Fibroblast of villous mesenchyme (primary cell): ENCODE results near the gene MCTP1. TPM values are rescaled to one million over a fixed set of nuclear protein-coding genes. Genes with fewer than 3 reads are reported as not detected.
"Not testable (repeated sequence)": the region's sequence is repeated elsewhere in the genome, so short reads cannot be mapped to it uniquely, and the experiment has no call there.

ENCODE experiments used
- DNase-seq: peaks from one replicate; pipeline ENCODE4 v3.0.0-alpha.2; 2010; ENCODE audit warnings: low read depth
- H3K4me3 ChIP-seq: 2 replicates; pipeline ENCODE4 v1.5.1; 2011; ENCODE audit warnings: low read depth, mild to moderate bottlenecking, low read length
- total RNA-seq: library from RNA; depleted of rRNA; stranded (reverse); fragments of >200 nt; gene quantifications from 2 replicates; pipeline ENCODE4 v1.2.3, GENCODE V29; 2012
- TF ChIP-seq, protein P1 (sequence below): IDR thresholded peaks from 2 replicates; pipeline ENCODE4 v1.5.1; 2012; ENCODE audit warnings: low read depth, mild to moderate bottlenecking, low read length; ENCODE audit not compliant: insufficient read depth

Gene MCTP1
- total RNA-seq, 1 donor: 14.7 TPM

DNA sequence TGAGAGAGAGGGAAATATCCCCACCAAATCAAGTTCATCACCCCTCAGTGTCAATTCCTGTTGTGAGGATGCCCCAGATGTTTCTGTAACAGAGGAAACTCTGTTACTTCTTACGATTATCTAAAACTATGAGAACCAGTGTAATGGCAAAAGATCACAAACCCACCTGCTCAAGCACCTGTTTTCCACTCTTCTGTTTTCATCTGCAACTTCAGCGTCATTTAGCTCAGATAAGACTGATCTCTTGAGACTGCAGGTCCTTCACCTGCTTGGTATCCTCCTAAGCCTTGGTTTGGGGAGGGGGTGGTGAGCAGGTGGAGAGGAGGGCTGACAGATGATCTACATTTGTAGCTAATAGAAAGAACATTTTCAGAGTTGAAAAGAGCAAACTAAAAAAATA is 437.2 kb downstream of the MCTP1 start:
- TF ChIP-seq, protein P1, sequence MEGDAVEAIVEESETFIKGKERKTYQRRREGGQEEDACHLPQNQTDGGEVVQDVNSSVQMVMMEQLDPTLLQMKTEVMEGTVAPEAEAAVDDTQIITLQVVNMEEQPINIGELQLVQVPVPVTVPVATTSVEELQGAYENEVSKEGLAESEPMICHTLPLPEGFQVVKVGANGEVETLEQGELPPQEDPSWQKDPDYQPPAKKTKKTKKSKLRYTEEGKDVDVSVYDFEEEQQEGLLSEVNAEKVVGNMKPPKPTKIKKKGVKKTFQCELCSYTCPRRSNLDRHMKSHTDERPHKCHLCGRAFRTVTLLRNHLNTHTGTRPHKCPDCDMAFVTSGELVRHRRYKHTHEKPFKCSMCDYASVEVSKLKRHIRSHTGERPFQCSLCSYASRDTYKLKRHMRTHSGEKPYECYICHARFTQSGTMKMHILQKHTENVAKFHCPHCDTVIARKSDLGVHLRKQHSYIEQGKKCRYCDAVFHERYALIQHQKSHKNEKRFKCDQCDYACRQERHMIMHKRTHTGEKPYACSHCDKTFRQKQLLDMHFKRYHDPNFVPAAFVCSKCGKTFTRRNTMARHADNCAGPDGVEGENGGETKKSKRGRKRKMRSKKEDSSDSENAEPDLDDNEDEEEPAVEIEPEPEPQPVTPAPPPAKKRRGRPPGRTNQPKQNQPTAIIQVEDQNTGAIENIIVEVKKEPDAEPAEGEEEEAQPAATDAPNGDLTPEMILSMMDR: no peak
- DNase-seq: no peak
- no peak overlapping the region for H3K4me3 ChIP-seq

DNA sequence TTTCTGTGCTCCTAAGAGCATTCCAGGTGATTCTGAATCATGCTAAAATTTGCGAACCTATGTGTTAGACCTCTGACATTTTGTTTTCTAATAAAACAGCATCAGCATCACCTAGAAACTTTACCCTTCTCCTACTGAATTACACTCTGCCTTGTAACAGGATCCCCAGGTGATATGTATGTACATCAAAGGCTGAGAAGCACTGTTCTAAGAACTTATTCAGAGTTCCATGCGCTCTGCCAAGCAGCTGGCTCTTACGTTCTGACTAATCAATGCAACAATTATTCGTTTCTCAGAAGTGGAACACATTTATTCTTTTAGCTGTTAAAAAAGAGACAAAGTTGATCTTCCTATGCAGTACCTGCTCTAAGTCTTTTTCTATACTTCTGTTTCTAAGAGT is 437.9 kb downstream of the MCTP1 start:
- no peak for DNase-seq
- no peak overlapping the region for H3K4me3 ChIP-seq
- TF ChIP-seq, protein P1: no peak

DNA sequence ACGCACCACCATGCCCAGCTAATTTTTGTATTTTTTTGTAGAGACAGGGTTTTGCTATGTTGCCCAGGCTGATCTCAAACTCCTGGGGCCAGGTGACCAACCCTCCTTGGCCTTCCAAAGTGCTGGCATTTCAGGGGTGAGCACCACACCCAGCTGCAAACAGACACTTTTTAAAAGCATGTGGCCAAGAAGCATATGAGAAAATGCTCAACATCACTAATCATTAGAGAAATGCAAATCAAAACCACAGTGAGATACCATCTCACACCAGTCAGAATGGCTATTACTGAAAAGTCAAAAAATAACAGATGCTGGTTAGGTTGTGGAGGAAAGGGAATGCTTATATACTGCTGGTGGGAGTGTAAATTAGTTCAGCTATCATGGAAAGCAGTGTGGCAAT is 439.2 kb downstream of the MCTP1 start:
- DNase-seq: not testable (repeated sequence)

DNA sequence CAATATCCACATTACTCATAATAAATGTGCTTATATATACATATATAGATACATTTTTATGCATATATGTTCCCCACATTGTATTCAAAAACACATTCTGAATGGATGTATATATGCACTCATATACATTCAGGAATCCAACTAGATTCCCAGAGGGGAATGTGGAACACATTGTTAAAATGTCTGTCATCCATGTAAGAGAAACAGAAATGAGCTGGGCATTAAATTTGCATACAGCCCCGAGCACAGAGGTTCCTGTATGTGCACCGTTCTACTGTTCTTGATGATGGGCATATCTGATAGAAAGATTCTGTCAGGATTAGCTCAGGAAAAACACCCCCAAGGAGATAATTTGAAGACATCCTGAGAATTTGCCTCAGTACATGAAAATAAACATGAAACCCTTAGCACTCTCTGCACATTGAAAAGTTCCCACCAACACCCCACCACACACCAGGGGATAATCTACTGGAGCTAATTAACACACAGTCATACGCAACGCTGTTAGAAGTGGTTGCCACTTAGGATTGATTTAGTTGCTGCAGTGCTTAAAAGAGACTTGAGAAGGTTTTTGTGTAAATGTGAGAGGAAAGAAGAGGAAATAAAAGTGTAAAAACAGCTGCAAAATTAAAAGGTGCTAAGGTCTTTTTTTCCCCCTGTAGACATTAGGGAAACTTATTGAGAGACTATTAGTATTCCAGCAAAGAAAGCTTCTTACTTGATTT is 443.1 kb downstream of the MCTP1 start:
- TF ChIP-seq, protein P1: no peak
- no peak for DNase-seq
- H3K4me3 ChIP-seq: no peak overlapping the region

More for the DNA sequence above, 439.2 kb downstream of the MCTP1 start:
- not testable (repeated sequence) for H3K4me3 ChIP-seq

DNA sequence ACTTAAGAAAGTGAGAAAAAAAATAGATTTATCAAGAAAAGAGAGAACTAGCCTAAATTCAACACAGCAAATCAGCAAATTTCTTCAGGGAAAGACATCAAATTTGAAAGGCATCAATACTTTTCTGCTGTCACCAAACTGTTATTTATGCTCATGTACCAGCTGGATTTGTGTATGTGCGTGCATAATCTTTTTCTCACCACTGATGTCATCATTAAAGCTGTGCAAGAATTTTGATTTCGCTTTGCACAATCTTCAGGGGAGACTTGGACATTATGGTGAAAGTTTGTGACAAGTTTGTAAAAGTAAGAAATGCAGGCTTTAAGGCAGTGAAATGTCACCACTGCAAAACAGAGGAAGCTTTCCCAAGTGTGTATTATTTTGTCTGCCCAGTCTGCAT is 451.0 kb downstream of the MCTP1 start:
- no peak overlapping the region for H3K4me3 ChIP-seq
- TF ChIP-seq, protein P1: no peak
- DNase-seq: no peak

DNA sequence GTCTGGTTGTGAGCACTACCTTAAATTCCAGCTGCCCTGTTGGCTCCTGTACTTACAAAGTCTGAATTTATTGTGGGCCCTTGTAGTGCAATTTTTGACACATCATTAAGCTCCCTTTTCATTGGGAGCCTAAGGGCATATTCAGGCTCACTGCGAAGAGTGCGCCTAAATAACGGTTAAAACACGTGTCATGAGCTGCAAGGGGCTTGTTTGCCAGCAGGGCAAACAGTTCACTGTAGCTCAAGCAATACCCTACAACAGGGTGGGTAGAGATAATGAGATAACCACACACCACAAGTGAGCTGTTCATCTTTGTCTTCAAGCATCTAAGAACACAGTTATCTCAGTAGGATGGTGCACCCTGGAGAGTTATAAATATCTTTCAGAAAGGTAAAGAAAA is 452.2 kb downstream of the MCTP1 start:
- no peak for DNase-seq
- TF ChIP-seq, protein P1: no peak
- H3K4me3 ChIP-seq: no peak overlapping the region

DNA sequence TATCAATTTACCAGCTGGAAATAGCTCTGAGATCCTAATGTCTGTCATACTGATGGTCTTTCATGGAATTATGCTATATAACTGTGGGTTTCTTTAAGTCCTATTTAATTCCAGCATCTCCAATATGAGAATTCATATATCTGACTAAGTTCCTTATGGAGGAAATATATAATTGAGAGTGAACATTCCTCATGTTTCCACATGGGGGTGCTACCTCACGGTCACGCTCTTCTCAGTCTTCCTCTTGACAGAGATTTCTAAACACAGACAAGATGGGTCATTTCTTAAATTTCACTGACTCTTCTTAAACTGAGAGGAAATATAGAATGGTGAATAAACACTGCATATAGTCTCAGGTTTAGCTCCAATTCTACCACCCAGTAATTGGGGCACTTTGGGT is 454.4 kb downstream of the MCTP1 start:
- TF ChIP-seq, protein P1: peak; percentile 47
- peak; percentile 4 for DNase-seq
- H3K4me3 ChIP-seq: no peak overlapping the region

DNA sequence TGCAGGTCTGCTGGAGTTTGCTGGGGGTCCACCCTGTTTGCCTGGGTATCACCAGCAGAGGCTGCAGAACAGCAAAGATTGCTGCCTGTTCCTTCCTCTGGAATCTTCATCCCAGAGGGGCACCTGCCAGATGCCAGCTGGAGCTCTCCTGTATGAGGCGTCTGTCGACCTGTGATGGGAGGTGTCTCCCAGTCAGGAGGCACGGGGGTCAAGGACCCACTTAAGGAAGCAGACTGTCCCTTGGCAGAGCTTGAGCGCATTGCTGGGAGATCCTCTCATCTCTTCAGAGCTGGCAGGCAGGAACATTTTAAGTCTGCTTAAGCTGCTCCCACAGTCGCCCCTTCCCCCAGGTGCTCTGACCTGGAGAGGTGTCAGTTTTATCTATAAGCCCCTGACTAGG is 456.7 kb downstream of the MCTP1 start:
- not testable (repeated sequence) for DNase-seq, H3K4me3 ChIP-seq
